Hepatocyte (in vitro differentiated cells): Measurements from ENCODE around the gene FGB. TPM values are rescaled to one million over a fixed set of nuclear protein-coding genes. Genes with fewer than 3 reads are reported as not detected.

Experiments
- DNase-seq: peaks from one replicate; pipeline ENCODE4 v3.0.0-alpha.2; 2016; ENCODE audit warnings: low spot score
- H2AFZ ChIP-seq: fragments of 200-600 bp; sonication (generic); 2 replicates; pipeline ENCODE4 v1.6.0; 2016; ENCODE audit warnings: antibody characterized with exemption, mild to moderate bottlenecking
- H3K27ac ChIP-seq: fragments of 200-600 bp; sonication (generic); 2 replicates; pipeline ENCODE4 v1.5.1; 2016; ENCODE audit warnings: mild to moderate bottlenecking
- H3K27me3 ChIP-seq: fragments of 200-600 bp; sonication (generic); 2 replicates; pipeline ENCODE4 v1.6.1; 2016
- H3K36me3 ChIP-seq: fragments of 200-600 bp; sonication (generic); replicated peaks from 2 replicates; pipeline ENCODE4 v1.5.1; 2016; ENCODE audit warnings: low read depth; ENCODE audit not compliant: insufficient read depth
- H3K4me1 ChIP-seq: fragments of 200-600 bp; sonication (generic); 2 replicates; pipeline ENCODE4 v1.5.1; 2016; ENCODE audit warnings: mild to moderate bottlenecking, moderate library complexity; ENCODE audit not compliant: insufficient read depth
- H3K4me2 ChIP-seq: fragments of 200-600 bp; sonication (generic); 2 replicates; pipeline ENCODE4 v1.6.0; 2016
- H3K4me3 ChIP-seq: fragments of 200-600 bp; sonication (generic); 2 replicates; pipeline ENCODE4 v1.5.1; 2016; ENCODE audit warnings: mild to moderate bottlenecking
- H3K79me2 ChIP-seq: fragments of 200-600 bp; sonication (generic); 2 replicates; pipeline ENCODE4 v1.6.0; 2017; ENCODE audit warnings: mild to moderate bottlenecking
- H3K9me2 ChIP-seq: fragments of 200-600 bp; sonication (generic); replicated peaks from 2 replicates; pipeline ENCODE4 v1.6.0; 2017; ENCODE audit warnings: mild to moderate bottlenecking; ENCODE audit not compliant: insufficient read depth
- H3K9me3 ChIP-seq: fragments of 200-600 bp; sonication (generic); 2 replicates; pipeline ENCODE4 v1.5.1; 2016; ENCODE audit warnings: low read depth, mild to moderate bottlenecking
- H4K20me1 ChIP-seq: fragments of 200-600 bp; sonication (generic); 2 replicates; pipeline ENCODE4 v1.6.0; 2016; ENCODE audit warnings: mild to moderate bottlenecking; ENCODE audit not compliant: insufficient read depth, poor library complexity, severe bottlenecking
- EZH2 ChIP-seq: fragments of 200-600 bp; sonication (generic); IDR thresholded peaks from 2 replicates; pipeline ENCODE4 v1.6.1; 2016; ENCODE audit warnings: antibody characterized with exemption, mild to moderate bottlenecking, borderline replicate concordance
- EZH2phosphoT487 ChIP-seq: fragments of 200-600 bp; sonication (generic); IDR thresholded peaks from one replicate; pipeline ENCODE4 v1.6.1; 2018; ENCODE audit warnings: antibody characterized with exemption, mild to moderate bottlenecking, low read depth, moderate library complexity; ENCODE audit not compliant: unreplicated experiment, severe bottlenecking
- WGBS: methylation state at CpG from one replicate; pipeline ENCODE4 v1.1.6; 2016; ENCODE audit warnings: low lambda C conversion rate; ENCODE audit errors: missing lambda C conversion rate; 5-methylcytosine and 5-hydroxymethylcytosine counted together
- polyA plus RNA-seq: library from polyadenylated mRNA; unstranded; fragments of >200 nt; fragmentation: Nextera tagmentation; extraction: Ambion mirVana; gene quantifications from 2 replicates; pipeline ENCODE4 v1.2.1, GENCODE V29; 2016
- total RNA-seq: library from RNA; depleted of rRNA; stranded (reverse); fragments of >200 nt; gene quantifications from 2 replicates; pipeline ENCODE4 v1.2.3, GENCODE V29; 2014
- TF ChIP-seq, protein P1 (sequence below): fragments of 200-600 bp; sonication (generic); IDR thresholded peaks from 2 replicates; pipeline ENCODE4 v1.5.1; 2016; ENCODE audit warnings: antibody characterized with exemption, mild to moderate bottlenecking; ENCODE audit not compliant: poor library complexity

FGB gene
- total and polyA plus RNA-seq, 2 experiments from 2014 or later: 1,901 to 2,096 TPM

GRCh38 chr4:154551872-154552686 lies 10.7 kb upstream of the FGB start:
- H3K9me2 ChIP-seq: no peaks in the 10 kb centered on the region
- DNase-seq: peak; percentile 86
- H3K36me3 ChIP-seq: no peaks in the 10 kb centered on the region
- H3K4me1 ChIP-seq: peaks cover 15% of the 10 kb centered on the region
- 28% methylated on average over 6 of the region's 6 CpGs for WGBS
- no peaks in the 10 kb centered on the region for H3K9me3 ChIP-seq
- no peak overlapping the region for H2AFZ ChIP-seq
- TF ChIP-seq, protein P1, sequence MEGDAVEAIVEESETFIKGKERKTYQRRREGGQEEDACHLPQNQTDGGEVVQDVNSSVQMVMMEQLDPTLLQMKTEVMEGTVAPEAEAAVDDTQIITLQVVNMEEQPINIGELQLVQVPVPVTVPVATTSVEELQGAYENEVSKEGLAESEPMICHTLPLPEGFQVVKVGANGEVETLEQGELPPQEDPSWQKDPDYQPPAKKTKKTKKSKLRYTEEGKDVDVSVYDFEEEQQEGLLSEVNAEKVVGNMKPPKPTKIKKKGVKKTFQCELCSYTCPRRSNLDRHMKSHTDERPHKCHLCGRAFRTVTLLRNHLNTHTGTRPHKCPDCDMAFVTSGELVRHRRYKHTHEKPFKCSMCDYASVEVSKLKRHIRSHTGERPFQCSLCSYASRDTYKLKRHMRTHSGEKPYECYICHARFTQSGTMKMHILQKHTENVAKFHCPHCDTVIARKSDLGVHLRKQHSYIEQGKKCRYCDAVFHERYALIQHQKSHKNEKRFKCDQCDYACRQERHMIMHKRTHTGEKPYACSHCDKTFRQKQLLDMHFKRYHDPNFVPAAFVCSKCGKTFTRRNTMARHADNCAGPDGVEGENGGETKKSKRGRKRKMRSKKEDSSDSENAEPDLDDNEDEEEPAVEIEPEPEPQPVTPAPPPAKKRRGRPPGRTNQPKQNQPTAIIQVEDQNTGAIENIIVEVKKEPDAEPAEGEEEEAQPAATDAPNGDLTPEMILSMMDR: peak; percentile 92
- TF ChIP-seq EZH2phosphoT487: no peak
- H3K79me2 ChIP-seq: peaks cover 30% of the 10 kb centered on the region
- H3K27ac ChIP-seq: no peak overlapping the region
- peaks cover 12% of the 10 kb centered on the region for H4K20me1 ChIP-seq
- H3K27me3 ChIP-seq: no peaks in the 10 kb centered on the region
- no peak overlapping the region for H3K4me3 ChIP-seq
- no peak overlapping the region for H3K4me2 ChIP-seq

GRCh38 chr4:154559141-154559493 lies 3.7 kb upstream of the FGB start:
- H3K27me3 ChIP-seq: no peaks in the 10 kb centered on the region
- H3K4me1 ChIP-seq: no peaks in the 10 kb centered on the region
- 93% methylated on average over 1 of the region's 1 CpG for WGBS
- H4K20me1 ChIP-seq: no peaks in the 10 kb centered on the region
- no peaks in the 10 kb centered on the region for H3K36me3 ChIP-seq
- H2AFZ ChIP-seq: no peak overlapping the region
- no peaks in the 10 kb centered on the region for H3K9me3 ChIP-seq
- no peak overlapping the region for H3K27ac ChIP-seq
- H3K9me2 ChIP-seq: no peaks in the 10 kb centered on the region
- no peak overlapping the region for H3K4me2 ChIP-seq
- no peak overlapping the region for H3K4me3 ChIP-seq
- no peak for DNase-seq
- peaks cover 7% of the 10 kb centered on the region for H3K79me2 ChIP-seq
- TF ChIP-seq EZH2phosphoT487 (no peak), EZH2 (no peak)
- TF ChIP-seq, protein P1: no peak

GRCh38 chr4:154559494-154560418 lies 3.1 kb upstream of the FGB start:
- Histone ChIP-seq H3K27me3 (no peaks in the 10 kb centered on the region), H3K4me2 (peak overlapping the region; percentile 35), H3K36me3 (no peaks in the 10 kb centered on the region), H3K4me3 (no peak overlapping the region), H3K4me1 (no peaks in the 10 kb centered on the region), H2AFZ (no peak overlapping the region), H4K20me1 (no peaks in the 10 kb centered on the region), H3K79me2 (peaks cover 14% of the 10 kb centered on the region), H3K27ac (peak overlapping the region; percentile 10), H3K9me3 (no peaks in the 10 kb centered on the region), H3K9me2 (no peaks in the 10 kb centered on the region)
- WGBS: 43% methylated on average over 9 of the region's 9 CpGs
- TF ChIP-seq EZH2: no peak
- TF ChIP-seq, protein P1: peak; percentile 68
- peak; percentile 80 for DNase-seq
